C1 segment of cervical spinal cord (tissue), 14 donors: ENCODE results near the gene C2CD2L.
"Not testable (repeated sequence)": the region's sequence is repeated elsewhere in the genome, so short reads cannot be mapped to it uniquely, and the experiment has no call there.

Experiments
- DNase-seq, 14 donors: peaks; one replicate each; lab custom pipeline; 2025; lab: John Stamatoyannopoulos, UW

C2CD2L gene

GRCh38 chr11:119092880-119093842 lies 14.0 kb upstream of the C2CD2L start:
- DNase-seq = peak in 3 of 14 donors; percentile 5 to 35 (median 7)

GRCh38 chr11:119093942-119094815 lies 13.0 kb upstream of the C2CD2L start:
- peak in 9 of 14 donors; percentile 33 to 71 (median 37) for DNase-seq

- DNase-seq = peak in 6 of 14 donors; percentile 53 to 85 (median 78)
Observed at GRCh38 chr11:119094816-119095065, 12.4 kb upstream of the C2CD2L start.

- DNase-seq = peak; percentile 91 to 99 (median 98)
Observed at GRCh38 chr11:119095066-119095880, 11.9 kb upstream of the C2CD2L start.

- DNase-seq = no peak
Observed at GRCh38 chr11:119099711-119100110, 7.4 kb upstream of the C2CD2L start.

- no peak for DNase-seq
Observed at GRCh38 chr11:119100246-119100970, 6.7 kb upstream of the C2CD2L start.

GRCh38 chr11:119100994-119101758 lies 6.0 kb upstream of the C2CD2L start:
- no peak for DNase-seq

- DNase-seq = peak in 13 of 14 donors; percentile 60 to 98 (median 88)
Observed at GRCh38 chr11:119101759-119102423, 5.3 kb upstream of the C2CD2L start, which contains the start of gene DPAGT1. Gene DPAGT1, minus strand, starts transcription at chr11:119101853. Its CDS starts 198 bp downstream, at chr11:119101655.

- DNase-seq = not testable (repeated sequence)
Observed at GRCh38 chr11:119103161-119103664, 3.9 kb upstream of the C2CD2L start.

GRCh38 chr11:119103793-119104192 lies 3.4 kb upstream of the C2CD2L start:
- DNase-seq = no peak

GRCh38 chr11:119107538-119108145 lies 498 bp downstream of the C2CD2L start:
- DNase-seq = peak in 1 of 14 donors; percentile 57

- peak in 6 of 14 donors; percentile 13 to 41 (median 34) for DNase-seq
Observed at GRCh38 chr11:119108146-119108856, 1.2 kb downstream of the C2CD2L start.

- DNase-seq = no peak
Observed at GRCh38 chr11:119108857-119109221, 1.7 kb downstream of the C2CD2L start.

GRCh38 chr11:119109843-119110242 lies 2.7 kb downstream of the C2CD2L start:
- peak in 2 of 14 donors; percentile 10 to 12 for DNase-seq

- DNase-seq = no peak
Observed at GRCh38 chr11:119110439-119110838, 3.3 kb downstream of the C2CD2L start.

- DNase-seq = no peak
Observed at GRCh38 chr11:119111361-119111925, 4.3 kb downstream of the C2CD2L start.

- DNase-seq = no peak
Observed at GRCh38 chr11:119112314-119113020, 5.3 kb downstream of the C2CD2L start.
